ENCODE data around the gene ZNF488. TPM values are rescaled to one million over a fixed set of nuclear protein-coding genes. Genes with fewer than 3 reads are reported as not detected.

ZNF488 gene
- total RNA-seq, 1 experiment from 2014 or later: 0.11 TPM

Other genes with a start within 250 kb of the ZNF488 start
- gene GDF10, start 84.1 kb downstream of the ZNF488 start, total RNA-seq (2014; rRNA removed; shearing (Covaris generic)): not detected in 2 replicates
- not detected in 2 replicates for gene GDF2, start 61.8 kb downstream of the ZNF488 start, total RNA-seq (2014; rRNA removed; shearing (Covaris generic))
- gene RBP3, start 35.9 kb downstream of the ZNF488 start, total RNA-seq (2014; rRNA removed; shearing (Covaris generic)): not detected in 2 replicates
- gene ANXA8, start 99.8 kb upstream of the ZNF488 start, total RNA-seq (2014; rRNA removed; shearing (Covaris generic)): 0.23 and 0.88 TPM in 2 replicates
- not detected in 2 replicates for gene FAM25G, start 107.4 kb upstream of the ZNF488 start, total RNA-seq (2014; rRNA removed; shearing (Covaris generic))
- 4.3 and 4.4 TPM in 2 replicates for gene AGAP9, start 139.3 kb upstream of the ZNF488 start, total RNA-seq (2014; rRNA removed; shearing (Covaris generic))

Measured in HT1080 (cell line).